Common myeloid progenitor, CD34-positive (primary cell): ENCODE data around the gene PRICKLE3.

Source experiments
- CTCF ChIA-PET: fragments of 350-600 bp; sonication (Branson Sonifier 250); formaldehyde crosslinking; loops from one replicate; lab custom pipeline; 2021; ENCODE audit warnings: antibody characterized with exemption; lab: Charles Lee
- POLR2A ChIA-PET: fragments of 350-600 bp; sonication (Branson Sonifier 250); formaldehyde crosslinking; loops from one replicate; lab custom pipeline; 2021; ENCODE audit warnings: antibody characterized with exemption; lab: Charles Lee
- DNase-seq, 3 donors: peaks; one replicate each; pipeline versions ENCODE4 v3.0.0 to v3.0.0-alpha.2; 2013
- H3K27ac ChIP-seq, 2 experiments: 1 replicate in 1 of 2; 2 replicates in 1 of 2; pipeline ENCODE4 v1.7.0; 2013; ENCODE audit warnings: inconsistent platforms in 2 of 2, low read length in 2 of 2, mild to moderate bottlenecking in 2 of 2, low read depth in 1 of 2, moderate library complexity in 1 of 2; ENCODE audit not compliant: severe bottlenecking in 2 of 2, insufficient read depth in 1 of 2, poor library complexity in 1 of 2
- H3K27me3 ChIP-seq, 5 experiments: replicated peaks in 2 of 5; 1 replicate in 3 of 5; 2 replicates in 2 of 5; pipeline versions ENCODE4 v1.6.1 to v1.7.0; 2013; ENCODE audit warnings: low read length in 4 of 5, mild to moderate bottlenecking in 2 of 5, moderate library complexity in 2 of 5, inconsistent platforms in 1 of 5; ENCODE audit not compliant: insufficient read depth in 5 of 5, control insufficient read depth in 4 of 5
- H3K36me3 ChIP-seq, 4 experiments: 1 replicate in 2 of 4; 2 replicates in 2 of 4; pipeline versions ENCODE4 v1.6.1 to v1.7.0; 2013; ENCODE audit warnings: low read length in 3 of 4, control low read depth in 1 of 4, mild to moderate bottlenecking in 1 of 4; ENCODE audit not compliant: control insufficient read depth in 4 of 4, insufficient read depth in 4 of 4
- H3K4me1 ChIP-seq, 4 experiments: 1 replicate in 3 of 4; 2 replicates in 1 of 4; pipeline versions ENCODE4 v1.6.1 to v1.7.1; 2013; ENCODE audit warnings: low read length in 3 of 4, mild to moderate bottlenecking in 3 of 4, control low read depth in 1 of 4, inconsistent platforms in 1 of 4, moderate library complexity in 1 of 4; ENCODE audit not compliant: control insufficient read depth in 4 of 4, insufficient read depth in 4 of 4; ENCODE audit errors: control extremely low read depth in 1 of 4
- H3K4me3 ChIP-seq, 7 experiments: 1 replicate in 4 of 7; 2 replicates in 3 of 7; pipeline versions ENCODE4 v1.5.1 to v1.7.0; 2013; ENCODE audit warnings: mild to moderate bottlenecking in 7 of 7, low read length in 6 of 7, moderate library complexity in 6 of 7, inconsistent platforms in 2 of 7, low read depth in 2 of 7, control low read depth in 1 of 7; ENCODE audit not compliant: insufficient read depth in 4 of 7, control insufficient read depth in 1 of 7; ENCODE audit errors: extremely low read depth in 1 of 7
- H3K9me3 ChIP-seq, 5 experiments: 1 replicate in 4 of 5; 2 replicates in 1 of 5; pipeline versions ENCODE4 v1.6.1 to v1.7.1; 2013; ENCODE audit warnings: low read length in 4 of 5, mild to moderate bottlenecking in 2 of 5, inconsistent platforms in 1 of 5, low read depth in 1 of 5, moderate library complexity in 1 of 5; ENCODE audit not compliant: control insufficient read depth in 4 of 5, insufficient read depth in 2 of 5; ENCODE audit errors: control extremely low read depth in 1 of 5
- WGBS: methylation state at CpG from one replicate; pipeline ENCODE4 v1.1.5; 2013; ENCODE audit not compliant: insufficient coverage; 5-methylcytosine and 5-hydroxymethylcytosine counted together

PRICKLE3 gene

GRCh38 chrX:49162620-49163019 is 23.6 kb downstream of the PRICKLE3 start, which contains the start of gene MAGIX:
MAGIX (plus strand) TSS chrX:49162758; CDS start chrX:49162890, 132 bp downstream.
- 91% methylated on average over 21 of the region's 28 CpGs for WGBS
- H3K9me3 ChIP-seq = peaks cover 0 to 3% (median 0%) of the 10 kb centered on the region in 5 experiments
- peak within 1 kb of the TSS in 5 of 7 experiments; percentile 26 to 69 (median 52) for H3K4me3 ChIP-seq
- peaks cover under 1 to 50% (median 35%) of the 10 kb centered on the region in 4 experiments for H3K4me1 ChIP-seq
- ChIA-PET CTCF (interaction anchor here (1.0 to 1.5 kb wide), 3 partner anchors 15 to 41 kb away, joined by 3 read pairs; no protein-coding TSS in a partner anchor), POLR2A (no interaction called here)
- no peaks in the 10 kb centered on the region for H3K27me3 ChIP-seq
- H3K27ac ChIP-seq = peak within 1 kb of the TSS in 1 of 2 experiments; percentile 68
- DNase-seq = no peak
- no peaks in the 10 kb centered on the region for H3K36me3 ChIP-seq

DNA sequence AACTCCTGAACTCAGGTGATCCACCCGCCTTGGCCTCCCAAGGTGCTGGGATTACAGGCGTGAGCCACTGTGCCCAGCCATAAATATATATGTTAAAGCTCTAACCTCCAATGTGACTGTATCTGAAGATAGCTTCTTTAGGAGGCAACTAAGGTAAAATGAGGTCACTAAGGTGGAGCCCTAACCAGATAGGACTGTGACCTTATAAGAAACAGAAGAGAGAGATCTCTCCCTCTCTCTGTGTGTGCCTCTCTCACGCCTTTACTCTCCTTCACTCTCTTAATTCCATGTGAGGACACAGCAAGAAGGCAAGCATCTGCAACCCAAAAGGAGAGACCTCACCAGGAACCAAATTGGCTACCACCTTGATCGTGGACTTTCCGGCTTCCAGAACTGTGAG is 24.5 kb downstream of the PRICKLE3 start:
- Histone ChIP-seq H3K4me1 (peaks cover 0 to 40% (median 29%) of the 10 kb centered on the region in 4 experiments), H3K4me3 (no peak overlapping the region), H3K27me3 (no peaks in the 10 kb centered on the region), H3K9me3 (peaks cover 0 to 3% (median 0%) of the 10 kb centered on the region in 5 experiments), H3K27ac (peak overlapping the region in 1 of 2 experiments; percentile 32), H3K36me3 (no peaks in the 10 kb centered on the region)
- WGBS = 100% methylated on average over 2 of the region's 5 CpGs
- POLR2A ChIA-PET = no interaction called here
- CTCF ChIA-PET = interaction anchor here (0.8 to 1.5 kb wide), 2 partner anchors 13 to 16 kb away, joined by 3 read pairs; no protein-coding TSS in a partner anchor
- DNase-seq = no peak

DNA sequence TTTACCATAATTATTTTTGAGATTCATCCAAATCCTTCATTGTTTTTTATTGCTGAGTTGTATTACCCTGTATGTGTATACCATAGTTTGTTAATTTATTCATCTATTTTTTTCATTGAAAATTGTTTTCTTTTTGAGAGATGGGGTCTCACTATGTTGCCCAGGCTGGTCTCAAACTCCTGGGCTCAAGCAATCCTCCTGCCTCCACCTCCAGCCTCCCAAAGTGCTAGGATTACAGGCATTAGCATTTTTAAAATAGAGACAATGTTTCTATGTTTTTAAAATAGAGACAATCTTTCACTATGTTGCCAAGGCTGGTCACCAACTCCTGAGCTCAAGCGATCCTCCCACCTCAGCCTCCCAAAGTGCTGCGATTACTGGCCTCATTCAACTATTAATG is 25.3 kb downstream of the PRICKLE3 start:
- peaks cover 0 to 37% (median 26%) of the 10 kb centered on the region in 4 experiments for H3K4me1 ChIP-seq
- POLR2A ChIA-PET = no interaction called here
- peaks cover 0 to 3% (median 0%) of the 10 kb centered on the region in 5 experiments for H3K9me3 ChIP-seq
- CTCF ChIA-PET = interaction anchor here (0.8 kb wide), 1 partner anchor 12 kb away, joined by 3 read pairs; no protein-coding TSS in a partner anchor
- DNase-seq = no peak
- peak overlapping the region in 1 of 2 experiments; percentile 34 for H3K27ac ChIP-seq
- H3K27me3 ChIP-seq = no peaks in the 10 kb centered on the region
- H3K4me3 ChIP-seq = no peak overlapping the region
- H3K36me3 ChIP-seq = no peaks in the 10 kb centered on the region
- WGBS = 100% methylated on average over 1 of the region's 2 CpGs

DNA sequence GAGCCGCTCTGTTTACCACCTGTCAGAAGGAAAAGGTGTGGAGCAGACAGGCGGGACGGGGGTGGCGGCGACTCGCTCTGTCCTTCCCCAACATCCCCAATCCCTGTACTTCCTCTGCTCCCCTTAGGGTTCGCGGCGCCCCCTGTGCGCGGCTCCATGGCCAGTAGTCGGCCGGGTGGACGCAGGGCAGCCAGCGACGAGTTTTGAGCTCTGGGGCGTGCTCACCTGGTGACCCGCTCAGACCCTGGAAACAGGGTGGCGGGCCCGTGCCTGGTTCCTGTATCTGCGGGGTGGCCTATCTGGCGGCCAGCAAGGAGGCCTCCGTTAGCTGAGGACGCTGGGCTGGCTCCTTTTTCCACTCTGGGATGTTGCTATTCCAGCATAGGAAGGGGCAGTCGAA is 29.0 kb downstream of the PRICKLE3 start:
- no peak overlapping the region for H3K4me3 ChIP-seq
- peaks cover 2 to 17% (median 12%) of the 10 kb centered on the region in 4 experiments for H3K4me1 ChIP-seq
- WGBS = 80% methylated on average over 21 of the region's 25 CpGs
- POLR2A ChIA-PET = interaction anchor here (0.5 kb wide), 1 partner anchor 20 kb away, joined by 3 read pairs; no protein-coding TSS in a partner anchor
- DNase-seq = no peak
- H3K27ac ChIP-seq = no peak overlapping the region
- H3K27me3 ChIP-seq = no peaks in the 10 kb centered on the region
- CTCF ChIA-PET = interaction anchor here (1.3 to 2.0 kb wide), 2 partner anchors 16 to 36 kb away, joined by 6 read pairs; no protein-coding TSS in a partner anchor
- no peaks in the 10 kb centered on the region for H3K36me3 ChIP-seq
- no peaks in the 10 kb centered on the region for H3K9me3 ChIP-seq

DNA sequence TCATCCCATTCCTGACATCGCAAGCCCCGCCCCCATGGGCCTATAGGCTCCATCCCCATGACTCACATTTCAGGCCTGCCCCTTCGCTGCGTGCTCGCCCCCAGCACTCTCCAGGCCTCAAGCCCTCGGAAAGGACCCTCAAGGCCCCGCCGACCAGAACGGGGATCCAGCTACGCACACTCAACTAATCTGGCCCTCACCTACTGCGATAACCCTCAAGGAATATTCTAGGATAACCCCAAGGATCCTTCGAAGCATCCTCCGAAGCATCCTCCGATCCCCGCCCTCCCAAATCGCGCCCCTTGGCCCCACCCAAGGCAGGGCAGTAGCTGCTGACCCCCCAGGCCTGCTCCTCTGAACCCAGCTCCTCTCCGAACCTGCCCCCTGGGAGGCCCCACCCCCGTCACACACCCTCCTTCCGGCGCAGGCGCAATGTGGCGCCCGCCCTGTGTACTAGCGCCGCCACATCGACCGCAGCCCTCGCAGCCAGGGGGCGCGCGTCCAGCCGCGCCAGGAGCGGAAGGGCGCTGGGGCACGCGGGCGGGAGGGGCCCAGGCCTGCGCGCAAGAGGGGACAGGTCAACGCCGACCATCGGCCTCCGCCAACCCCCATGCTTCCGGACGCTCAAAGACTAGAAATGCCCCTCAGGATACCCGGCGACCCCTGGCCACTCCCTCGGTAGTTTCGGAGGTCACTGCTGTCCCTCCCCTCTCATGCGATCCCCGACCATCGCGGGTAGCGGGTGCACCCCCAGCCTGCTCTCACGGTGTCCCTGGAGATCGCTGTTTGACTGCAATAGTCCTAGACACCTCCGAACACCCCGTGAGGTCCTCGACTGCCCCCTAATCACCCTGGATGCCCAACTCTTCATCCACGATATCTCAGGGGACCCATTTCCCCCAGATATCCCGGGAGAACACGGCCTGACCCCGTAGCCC is 30.0 kb downstream of the PRICKLE3 start:
- Histone ChIP-seq H3K9me3 (no peaks in the 10 kb centered on the region), H3K27me3 (no peaks in the 10 kb centered on the region), H3K36me3 (no peaks in the 10 kb centered on the region), H3K4me3 (peak overlapping the region; percentile 14 to 79 (median 55)), H3K4me1 (peaks cover 2 to 17% (median 12%) of the 10 kb centered on the region in 4 experiments), H3K27ac (peak overlapping the region; percentile 64 to 85)
- ChIA-PET POLR2A (interaction anchor here (0.6 to 1.0 kb wide), 2 partner anchors 10 to 35 kb away, joined by 3 to 7 read pairs; no protein-coding TSS in a partner anchor), CTCF (interaction anchor here (0.7 to 3.1 kb wide), 8 partner anchors 9 to 116 kb away, joined by 3 to 27 read pairs (median 4); no protein-coding TSS in a partner anchor)
- WGBS = 34% methylated on average over 60 of the region's 65 CpGs
- peak; percentile 83 to 91 (median 87) for DNase-seq

DNA sequence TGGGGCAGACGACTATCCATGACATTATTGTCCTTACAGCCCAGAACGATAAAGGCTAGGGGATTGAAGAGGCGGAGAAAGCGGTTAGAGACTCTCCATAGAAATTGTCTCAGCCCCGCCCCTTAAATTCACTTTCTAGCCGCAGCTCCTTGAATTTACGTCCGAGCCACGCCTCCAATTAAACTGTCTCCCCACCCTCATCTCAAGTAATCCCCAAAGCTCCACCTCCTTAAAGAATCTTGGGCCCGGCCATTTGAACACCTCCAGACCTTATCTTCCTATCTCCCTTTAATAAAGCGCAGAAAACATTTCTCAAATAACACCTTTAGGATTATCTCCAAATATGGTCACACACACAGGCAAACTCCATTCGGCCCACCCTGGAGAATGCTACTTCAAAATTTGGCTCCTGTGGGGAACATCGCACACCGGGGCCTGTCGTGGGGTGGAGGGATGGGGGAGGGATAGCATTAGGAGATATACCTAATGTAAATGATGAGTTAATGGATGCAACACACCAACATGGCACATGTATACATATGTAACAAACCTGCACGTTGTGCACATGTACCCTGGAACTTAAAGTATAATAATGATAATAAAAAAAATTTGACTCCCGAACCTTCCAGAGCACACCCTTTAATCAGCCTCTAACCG is 30.8 kb downstream of the PRICKLE3 start:
- no peaks in the 10 kb centered on the region for H3K36me3 ChIP-seq
- ChIA-PET POLR2A (interaction anchor here (0.6 to 1.4 kb wide), 4 partner anchors 8 to 36 kb away, joined by 3 to 10 read pairs (median 5); no protein-coding TSS in a partner anchor), CTCF (interaction anchor here (0.7 to 3.1 kb wide), 10 partner anchors 9 to 117 kb away, joined by 3 to 27 read pairs (median 4); no protein-coding TSS in a partner anchor)
- peaks cover 2 to 16% (median 11%) of the 10 kb centered on the region in 4 experiments for H3K4me1 ChIP-seq
- peak overlapping the region; percentile 64 to 85 for H3K27ac ChIP-seq
- H3K4me3 ChIP-seq = peak overlapping the region in 6 of 7 experiments; percentile 30 to 79 (median 60)
- 48% methylated on average over 11 of the region's 18 CpGs for WGBS
- H3K9me3 ChIP-seq = no peaks in the 10 kb centered on the region
- no peaks in the 10 kb centered on the region for H3K27me3 ChIP-seq
- DNase-seq = peak; percentile 77 to 86 (median 83)
